Calu3 (cell line): ENCODE measurements around the gene ABTB2. TPM values are rescaled to one million over a fixed set of nuclear protein-coding genes. Genes with fewer than 3 reads are reported as not detected.

Experiments
- BruUV-seq: library from RNA; stranded (reverse); fragments of 400-500 nt; replicated peaks from 2 replicates; lab custom pipeline; 2021; lab: Mats Ljungman, UMichigan
- CTCF ChIA-PET: fragments of 300-600 bp; sonication (Branson Sonifier 250); formaldehyde crosslinking; loops from one replicate; lab custom pipeline; 2022; ENCODE audit warnings: antibody characterized with exemption; lab: Charles Lee
- DNase-seq: peaks from one replicate; pipeline ENCODE4 v3.0.0; 2022
- H3K27ac Mint-ChIP-seq: one replicate; pipeline ENCODE4 v1.8.0; 2022; ENCODE audit warnings: mixed read lengths; ENCODE audit not compliant: unreplicated experiment
- H3K27me3 Mint-ChIP-seq: one replicate; pipeline ENCODE4 v1.8.0; 2022; ENCODE audit warnings: mixed read lengths; ENCODE audit not compliant: unreplicated experiment
- H3K36me3 Mint-ChIP-seq: one replicate; pipeline ENCODE4 v1.8.0; 2022; ENCODE audit warnings: mild to moderate bottlenecking, moderate library complexity, mixed read lengths; ENCODE audit not compliant: insufficient read depth, unreplicated experiment
- H3K4me1 Mint-ChIP-seq: one replicate; pipeline ENCODE4 v1.8.0; 2022; ENCODE audit warnings: mild to moderate bottlenecking, low read depth, mixed read lengths; ENCODE audit not compliant: unreplicated experiment
- H3K4me3 Mint-ChIP-seq: one replicate; pipeline ENCODE4 v1.8.0; 2022; ENCODE audit warnings: mild to moderate bottlenecking, low read depth, moderate library complexity, mixed read lengths; ENCODE audit not compliant: unreplicated experiment
- H3K9me3 Mint-ChIP-seq: one replicate; pipeline ENCODE4 v1.8.0; 2022; ENCODE audit warnings: low read depth, mixed read lengths; ENCODE audit not compliant: unreplicated experiment
- intact Hi-C: fragments of 100-400 bp; cut with micrococcal nuclease; formaldehyde crosslinking; loops from one replicate; pipeline ENCODE4 v1.10.0; 2022; ENCODE audit not compliant: unreplicated experiment
- total RNA-seq: library from RNA; stranded (reverse); gene quantifications from 2 replicates; pipeline ENCODE4 v1.2.3, GENCODE V29; 2022
- TF ChIP-seq, protein P1 (sequence below): fragments of 200-600 bp; IDR thresholded peaks from one replicate; pipeline ENCODE4 v1.8.0; 2022; ENCODE audit warnings: antibody characterized with exemption; ENCODE audit not compliant: unreplicated experiment

The ABTB2 gene
- total RNA-seq, 1 experiment from 2014 or later: 24.8 TPM

DNA sequence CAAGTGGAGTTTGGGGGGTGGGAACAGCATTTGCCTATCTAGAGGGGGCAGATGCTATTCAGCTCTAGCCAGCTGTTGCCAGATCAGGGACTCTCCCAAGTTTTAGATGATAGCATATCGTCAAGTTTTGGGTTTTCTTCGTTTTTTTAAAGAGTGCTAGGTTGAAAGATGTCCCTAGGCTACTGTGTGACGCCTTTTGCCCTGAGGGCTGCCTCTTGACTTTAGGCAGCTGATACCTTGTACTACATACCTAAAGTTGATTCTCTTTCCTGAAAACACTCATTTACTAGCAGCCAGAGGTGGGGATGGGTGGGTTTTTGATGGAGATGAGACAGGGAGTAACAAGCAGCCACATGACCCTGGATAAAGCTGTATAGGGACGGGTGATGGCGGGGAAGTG, 87.1 kb downstream of the ABTB2 start:
- intact Hi-C loops: no loop called here
- Mint-ChIP-seq H3K36me3 (peaks cover 21% of the 10 kb centered on the region), H3K4me3 (no peak overlapping the region), H3K4me1 (peaks cover 33% of the 10 kb centered on the region), H3K27me3 (no peaks in the 10 kb centered on the region), H3K9me3 (no peaks in the 10 kb centered on the region), H3K27ac (no peak overlapping the region)
- no peak for DNase-seq
- CTCF ChIA-PET: no interaction called here
- BruUV-seq: no TSS peak
- TF ChIP-seq, protein P1, sequence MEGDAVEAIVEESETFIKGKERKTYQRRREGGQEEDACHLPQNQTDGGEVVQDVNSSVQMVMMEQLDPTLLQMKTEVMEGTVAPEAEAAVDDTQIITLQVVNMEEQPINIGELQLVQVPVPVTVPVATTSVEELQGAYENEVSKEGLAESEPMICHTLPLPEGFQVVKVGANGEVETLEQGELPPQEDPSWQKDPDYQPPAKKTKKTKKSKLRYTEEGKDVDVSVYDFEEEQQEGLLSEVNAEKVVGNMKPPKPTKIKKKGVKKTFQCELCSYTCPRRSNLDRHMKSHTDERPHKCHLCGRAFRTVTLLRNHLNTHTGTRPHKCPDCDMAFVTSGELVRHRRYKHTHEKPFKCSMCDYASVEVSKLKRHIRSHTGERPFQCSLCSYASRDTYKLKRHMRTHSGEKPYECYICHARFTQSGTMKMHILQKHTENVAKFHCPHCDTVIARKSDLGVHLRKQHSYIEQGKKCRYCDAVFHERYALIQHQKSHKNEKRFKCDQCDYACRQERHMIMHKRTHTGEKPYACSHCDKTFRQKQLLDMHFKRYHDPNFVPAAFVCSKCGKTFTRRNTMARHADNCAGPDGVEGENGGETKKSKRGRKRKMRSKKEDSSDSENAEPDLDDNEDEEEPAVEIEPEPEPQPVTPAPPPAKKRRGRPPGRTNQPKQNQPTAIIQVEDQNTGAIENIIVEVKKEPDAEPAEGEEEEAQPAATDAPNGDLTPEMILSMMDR: no peak

DNA sequence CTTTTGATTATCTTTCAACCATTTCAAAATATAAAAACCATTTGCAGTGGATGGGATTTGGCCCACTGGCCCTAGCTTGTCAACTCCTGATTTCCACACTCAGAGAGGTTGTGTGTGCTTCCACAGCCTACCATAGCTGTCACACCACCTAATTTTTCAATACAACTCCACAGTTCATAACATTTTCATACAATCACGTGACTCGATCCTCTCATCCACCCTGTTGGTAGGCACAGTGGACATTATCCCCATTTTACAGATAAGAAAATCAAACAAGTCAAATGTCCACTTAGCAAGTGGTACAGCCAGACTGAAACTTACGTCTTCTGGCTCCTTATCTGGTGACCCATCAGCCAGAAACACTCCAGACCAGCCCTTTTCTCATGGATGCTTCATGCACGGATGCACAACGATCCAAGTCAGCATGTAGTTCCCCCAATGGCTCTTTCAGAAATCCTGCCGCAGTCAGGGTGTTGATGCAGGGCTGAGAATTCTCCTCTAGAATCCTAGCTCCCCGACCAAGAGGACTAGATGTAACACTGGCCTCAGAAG, 88.0 kb downstream of the ABTB2 start:
- no peak for DNase-seq
- Mint-ChIP-seq H3K36me3 (peaks cover 12% of the 10 kb centered on the region), H3K4me3 (no peak overlapping the region), H3K27me3 (no peaks in the 10 kb centered on the region), H3K4me1 (peaks cover 27% of the 10 kb centered on the region), H3K27ac (peak overlapping the region; percentile 39), H3K9me3 (no peaks in the 10 kb centered on the region)
- BruUV-seq: no TSS peak
- CTCF ChIA-PET: no interaction called here
- TF ChIP-seq, protein P1: no peak
- intact Hi-C loops: no loop called here

DNA sequence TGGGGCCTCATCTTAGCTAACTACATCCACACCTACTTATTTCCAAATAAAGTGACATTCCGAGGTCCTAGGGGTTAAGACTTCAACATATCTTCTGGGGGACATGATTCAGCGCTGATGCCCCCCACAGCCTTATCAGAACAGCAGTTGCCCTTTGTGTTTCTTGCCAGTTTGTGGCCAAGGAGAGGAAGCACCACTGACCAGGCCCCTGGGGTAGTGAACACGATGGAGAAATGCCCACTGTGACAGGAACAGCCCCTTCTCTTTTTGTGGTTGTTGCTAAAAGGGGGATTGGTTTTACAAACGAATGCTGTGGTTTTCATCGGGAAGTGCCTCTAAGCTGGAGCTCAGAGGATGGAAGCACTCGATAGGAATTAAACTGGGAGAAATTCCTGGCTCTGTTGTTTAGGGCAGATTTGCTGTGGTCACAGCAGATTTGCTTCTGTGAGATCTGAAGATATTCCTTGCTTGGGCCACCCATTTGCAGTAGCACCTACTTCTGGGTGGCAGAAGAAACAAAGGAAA, 88.8 kb downstream of the ABTB2 start:
- Mint-ChIP-seq H3K27ac (no peak overlapping the region), H3K27me3 (no peaks in the 10 kb centered on the region), H3K36me3 (peaks cover 11% of the 10 kb centered on the region), H3K9me3 (no peaks in the 10 kb centered on the region), H3K4me3 (no peak overlapping the region), H3K4me1 (peaks cover 30% of the 10 kb centered on the region)
- BruUV-seq: no TSS peak
- DNase-seq: no peak
- TF ChIP-seq, protein P1: no peak
- intact Hi-C loops: no loop called here
- CTCF ChIA-PET: no interaction called here

- H3K27me3 Mint-ChIP-seq: no peaks in the 10 kb centered on the region
- peaks cover 26% of the 10 kb centered on the region for H3K36me3 Mint-ChIP-seq
- TF ChIP-seq, protein P1: no peak
- H3K9me3 Mint-ChIP-seq: no peaks in the 10 kb centered on the region
- no peak for DNase-seq
- intact Hi-C loops: no loop called here
- H3K4me3 Mint-ChIP-seq: no peak overlapping the region
- CTCF ChIA-PET: interaction anchor here (0.8 to 1.5 kb wide), 3 partner anchors 79 to 93 kb away, joined by 3 to 4 read pairs (median 4); no protein-coding TSS in a partner anchor
- no TSS peak for BruUV-seq
- H3K4me1 Mint-ChIP-seq: peaks cover 45% of the 10 kb centered on the region
- peak overlapping the region; percentile 81 for H3K27ac Mint-ChIP-seq
These were observed 90.4 kb downstream of the ABTB2 start for GRCh38 chr11:34267417-34267816.
